Melanocyte of skin (primary cell): ENCODE data around the gene RTTN. TPM values are rescaled to one million over a fixed set of nuclear protein-coding genes. Genes with fewer than 3 reads are reported as not detected.

Experiments used
- total RNA-seq, 2 donors: library from RNA; depleted of rRNA; stranded (reverse); fragments of >200 nt; gene quantifications; 2 replicates each; pipeline ENCODE4 v1.2.3, GENCODE V29; 2012

The RTTN gene
- 10 to 100 TPM; 34.8 to 50.3 TPM for total RNA-seq

GRCh38 chr18:70205421-70206397 is at the start of gene RTTN:
Gene RTTN (minus strand): TSS chr18:70205687. CDS start chr18:70205658, 29 bp downstream.

Other genes with a start within 250 kb of the RTTN start
- 10 to 100 TPM; 56.3 to 61.3 TPM for gene SOCS6, start 83.4 kb upstream of the RTTN start, total RNA-seq